HFF-Myc (cell line): ENCODE data around the gene HTR6.

Experiments used
- DNase-seq: peaks from one replicate; pipeline ENCODE4 v3.0.0-alpha.2; 2011; ENCODE audit warnings: low read depth; ENCODE audit errors: extremely low read depth
- H3K4me3 ChIP-seq: replicated peaks from 2 replicates; pipeline ENCODE4 v1.5.1; 2011; ENCODE audit warnings: low read depth, mild to moderate bottlenecking, control low read depth, low read length
- CTCF ChIP-seq: IDR thresholded peaks from 2 replicates; pipeline ENCODE4 v1.5.1; 2012; ENCODE audit warnings: mild to moderate bottlenecking, low read depth, low read length, control low read depth; ENCODE audit errors: missing control alignments

Gene HTR6

DNA sequence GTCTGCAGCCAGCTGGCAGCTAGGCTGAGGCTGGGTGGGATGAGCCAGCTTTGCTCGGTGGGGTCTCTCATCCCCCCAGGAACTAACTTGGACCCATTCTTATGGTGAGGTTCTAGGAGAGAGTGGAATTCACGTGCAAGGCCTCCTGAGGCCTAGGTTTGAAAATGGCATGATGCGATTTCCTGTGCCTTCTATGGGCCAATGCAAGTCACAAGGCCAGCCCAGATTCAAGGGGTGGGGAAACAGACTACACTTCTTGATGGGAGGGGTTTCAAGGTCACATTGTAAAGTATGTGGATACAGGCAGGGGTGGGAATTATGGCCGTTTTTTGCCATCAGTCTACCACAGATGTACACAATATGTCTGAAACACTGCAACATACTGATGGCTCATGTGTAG lies 48.3 kb downstream of the HTR6 start:
- TF ChIP-seq CTCF: no peak
- H3K4me3 ChIP-seq: no peak overlapping the region
- no peak for DNase-seq

DNA sequence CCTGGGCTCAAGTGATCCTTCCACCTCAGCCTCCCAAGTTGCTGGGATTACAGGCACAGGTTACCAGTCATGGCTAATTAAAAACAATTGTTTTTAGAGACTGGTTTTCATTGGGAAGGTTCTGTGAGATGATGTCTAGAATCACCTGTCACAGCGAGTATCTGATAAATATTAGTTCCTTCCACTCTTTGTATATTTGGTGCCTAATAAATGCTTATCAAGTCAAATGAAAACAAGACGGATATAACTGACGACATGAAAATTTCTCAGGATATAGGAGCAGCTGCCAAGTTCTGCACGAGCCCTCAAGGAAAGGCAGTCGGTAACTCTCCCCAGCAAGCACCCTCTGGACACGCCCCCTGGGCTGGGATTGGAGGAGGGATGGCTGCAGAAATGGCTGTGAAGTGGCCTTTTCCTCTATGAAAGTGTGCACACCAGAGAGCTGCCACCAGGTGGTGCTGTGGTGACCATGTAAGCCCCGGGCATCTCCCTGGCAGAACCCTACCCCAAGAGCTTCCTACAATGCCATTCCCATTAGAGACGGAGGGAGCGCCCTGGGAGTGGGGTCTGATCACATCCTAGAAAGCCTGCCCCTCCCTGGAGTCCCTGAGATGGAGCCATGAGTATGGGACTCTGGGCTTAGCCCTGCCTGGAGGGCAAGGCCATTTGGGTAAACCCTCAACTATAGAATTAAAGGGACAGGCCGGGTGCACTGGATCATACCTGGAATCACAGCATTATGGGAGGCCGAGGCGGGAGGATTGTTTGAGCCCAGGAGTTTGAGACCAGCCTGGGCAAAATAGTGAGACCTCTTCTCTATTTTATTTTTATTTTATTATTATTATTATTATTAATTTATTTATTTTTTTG lies 50.9 kb downstream of the HTR6 start:
- peak; percentile 94 for DNase-seq
- no peak overlapping the region for H3K4me3 ChIP-seq
- TF ChIP-seq CTCF: peak; percentile 91

DNA sequence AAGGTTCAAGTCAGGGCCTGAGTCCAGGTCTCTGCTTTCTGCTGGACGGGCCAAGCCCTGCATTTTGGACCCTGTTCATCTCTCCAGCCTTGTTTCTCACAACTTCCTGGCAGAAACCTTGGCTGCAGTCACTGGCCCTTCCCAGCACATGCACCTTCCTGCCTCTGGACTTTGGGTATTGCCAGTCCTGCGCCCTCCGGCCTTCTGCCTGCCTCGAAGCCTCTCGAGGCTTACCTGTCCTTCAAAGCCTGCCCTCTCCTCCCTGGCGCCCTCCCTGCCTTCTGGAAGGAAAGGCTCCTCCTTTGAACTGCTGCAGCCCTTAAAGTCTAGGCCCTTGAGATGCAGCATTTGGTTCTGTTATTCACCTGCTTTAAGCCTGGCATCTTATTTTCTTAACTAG lies 52.8 kb downstream of the HTR6 start:
- H3K4me3 ChIP-seq: no peak overlapping the region
- DNase-seq: no peak
- no peak for TF ChIP-seq CTCF

GRCh38 chr1:19720174-19720573 lies 55.5 kb downstream of the HTR6 start:
- DNase-seq: no peak

DNA sequence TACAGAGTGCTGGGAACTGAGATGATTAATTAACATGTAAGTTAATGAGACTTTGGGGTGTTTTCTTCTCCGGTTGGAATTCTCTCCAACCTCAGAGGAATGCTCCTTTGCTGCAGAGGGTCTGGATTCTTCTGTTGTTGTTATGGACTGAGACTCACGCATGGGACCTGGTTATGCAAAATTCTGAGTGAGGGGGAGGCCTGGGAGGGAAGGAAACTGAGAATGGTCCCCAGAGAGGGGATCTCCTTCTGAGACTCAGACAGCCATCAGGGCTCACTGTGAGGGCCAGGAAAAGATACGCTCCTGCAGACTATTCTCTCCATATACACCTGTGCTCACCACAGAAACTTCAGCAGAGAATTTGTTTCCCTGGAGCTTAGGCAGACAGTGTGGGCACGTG lies 56.3 kb downstream of the HTR6 start:
- no peak for DNase-seq
- no peak overlapping the region for H3K4me3 ChIP-seq
- no peak for TF ChIP-seq CTCF

More at GRCh38 chr1:19720174-19720573, 55.5 kb downstream of the HTR6 start:
- no peak for TF ChIP-seq CTCF
- no peak overlapping the region for H3K4me3 ChIP-seq

DNA sequence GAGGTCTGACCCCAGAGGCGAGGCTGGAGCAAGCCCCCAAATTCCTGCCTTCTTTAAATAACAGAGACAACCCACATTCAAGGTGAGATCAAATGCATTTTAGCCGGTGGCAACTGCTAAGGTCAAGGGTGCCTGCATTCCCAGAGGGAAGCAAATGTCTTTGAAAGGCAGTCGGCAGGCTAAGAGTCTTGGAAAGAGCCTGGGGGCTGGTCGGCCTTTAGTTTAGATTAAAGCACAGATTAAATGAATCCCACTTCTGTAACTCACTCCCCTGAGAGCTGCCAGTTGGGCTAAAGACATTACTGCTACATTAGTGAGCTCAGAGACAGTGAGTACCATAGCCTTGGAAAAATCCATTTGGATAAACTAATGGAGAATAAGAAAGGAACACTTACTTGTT lies 59.2 kb downstream of the HTR6 start:
- DNase-seq: no peak
- no peak for TF ChIP-seq CTCF

GRCh38 chr1:19725606-19726005 lies 60.9 kb downstream of the HTR6 start:
- no peak for DNase-seq
- no peak for TF ChIP-seq CTCF

More for the DNA sequence above, 59.2 kb downstream of the HTR6 start:
- H3K4me3 ChIP-seq: no peak overlapping the region

More at GRCh38 chr1:19725606-19726005, 60.9 kb downstream of the HTR6 start:
- H3K4me3 ChIP-seq: no peak overlapping the region
